Left renal pelvis (tissue), 4 donors: ENCODE data around the gene CLBA1. TPM values are rescaled to one million over a fixed set of nuclear protein-coding genes. Genes with fewer than 3 reads are reported as not detected.
"Not testable (repeated sequence)": the region's sequence is repeated elsewhere in the genome, so short reads cannot be mapped to it uniquely, and the experiment has no call there.

Source experiments
- DNase-seq, 4 donors: peaks; one replicate each; pipeline ENCODE4 v3.0.0-alpha.2; 2013; ENCODE audit warnings: low read depth in 4 of 4, low spot score in 3 of 4
- polyA plus RNA-seq, 4 donors: library from polyadenylated mRNA; unstranded; fragments of 120-200 nt; gene quantifications; one replicate each; pipeline ENCODE4 v1.2.1, GENCODE V29; 2013; ENCODE audit not compliant: insufficient read length in 4 of 4

CLBA1 gene
- polyA plus RNA-seq, 4 donors = 7.2 to 30.3 (median 24.5) TPM

DNA sequence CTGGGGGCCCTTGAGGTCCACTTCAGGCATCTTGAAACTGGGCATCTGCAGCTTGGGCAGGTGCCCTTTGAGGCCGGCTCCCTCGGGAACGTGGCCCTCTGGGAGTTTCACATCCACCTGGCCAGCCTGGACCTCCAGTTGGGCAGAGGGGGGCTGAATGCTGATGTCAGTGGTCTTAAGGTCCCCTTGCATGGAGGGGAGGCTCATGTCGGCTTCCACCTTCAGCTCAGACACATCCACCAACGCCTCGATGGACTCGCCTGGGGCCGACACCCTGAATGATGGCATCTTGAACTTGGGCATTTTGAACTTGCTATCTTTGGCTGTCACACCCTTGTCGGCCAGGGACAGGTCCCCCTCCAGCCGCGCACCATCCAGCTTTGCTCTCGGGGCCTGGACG lies 38.4 kb upstream of the CLBA1 start:
- DNase-seq = not testable (repeated sequence)

DNA sequence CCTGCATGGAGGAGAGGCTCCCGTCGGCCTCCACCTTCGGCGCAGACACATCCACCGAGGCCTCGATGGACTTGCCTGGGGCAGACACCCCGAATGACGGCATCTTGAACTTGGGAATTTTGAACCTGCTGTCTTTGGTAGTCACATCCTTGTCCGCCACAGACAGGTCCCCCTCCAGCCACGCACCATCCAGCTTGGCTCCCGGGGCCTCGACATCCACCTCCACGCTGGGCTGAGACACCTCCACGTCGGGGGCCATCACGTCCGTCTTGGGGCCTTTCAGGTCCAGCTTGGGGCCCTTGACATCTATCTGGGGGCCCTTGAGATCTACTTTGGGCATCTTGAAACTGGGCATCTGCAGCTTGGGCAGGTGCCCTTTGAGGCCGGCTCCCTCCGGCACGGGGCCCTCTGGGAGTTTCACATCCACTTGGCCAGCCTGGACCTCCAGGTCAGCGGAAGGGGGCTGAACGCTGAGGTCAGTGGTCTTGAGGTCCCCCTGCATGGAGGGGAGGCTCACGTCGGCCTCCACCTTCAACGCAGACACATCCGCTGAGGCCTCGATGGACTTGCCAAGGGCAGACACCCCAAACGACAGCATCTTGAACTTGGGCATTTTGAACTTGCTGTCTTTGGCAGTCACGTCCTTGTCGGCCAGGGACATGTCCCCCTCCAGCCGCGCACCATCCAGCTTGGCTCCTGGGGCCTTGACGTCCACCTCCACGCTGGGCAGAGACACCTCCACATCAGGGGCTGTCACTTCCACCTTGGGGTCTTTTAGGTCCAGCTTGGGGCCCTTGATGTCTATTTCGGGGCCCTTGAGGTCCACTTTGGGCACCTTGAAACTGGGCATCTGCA lies 37.5 kb upstream of the CLBA1 start:
- DNase-seq = not testable (repeated sequence)

GRCh38 chr14:104948736-104949031 lies 36.9 kb upstream of the CLBA1 start:
- DNase-seq = no peak

GRCh38 chr14:104949406-104949955 lies 36.1 kb upstream of the CLBA1 start:
- DNase-seq = not testable (repeated sequence)

DNA sequence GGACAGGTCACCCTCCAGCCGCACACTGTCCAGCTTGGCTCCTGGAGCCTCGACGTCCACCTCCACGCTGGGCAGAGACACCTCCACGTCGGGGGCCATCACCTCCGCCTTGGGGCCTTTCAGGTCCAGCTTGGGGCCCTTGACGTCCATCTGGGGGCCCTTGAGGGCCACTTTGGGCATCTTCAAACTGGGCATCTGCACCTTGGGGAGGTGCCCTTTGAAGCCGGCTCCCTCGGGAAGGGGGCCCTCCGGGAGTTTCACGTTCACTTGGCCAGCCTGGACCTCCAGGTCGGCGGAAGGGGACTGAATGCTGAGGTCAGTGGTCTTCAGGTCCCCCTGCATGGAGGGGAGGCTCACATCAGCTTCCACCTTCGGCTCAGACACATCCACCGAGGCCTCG lies 35.6 kb upstream of the CLBA1 start:
- DNase-seq = no peak

DNA sequence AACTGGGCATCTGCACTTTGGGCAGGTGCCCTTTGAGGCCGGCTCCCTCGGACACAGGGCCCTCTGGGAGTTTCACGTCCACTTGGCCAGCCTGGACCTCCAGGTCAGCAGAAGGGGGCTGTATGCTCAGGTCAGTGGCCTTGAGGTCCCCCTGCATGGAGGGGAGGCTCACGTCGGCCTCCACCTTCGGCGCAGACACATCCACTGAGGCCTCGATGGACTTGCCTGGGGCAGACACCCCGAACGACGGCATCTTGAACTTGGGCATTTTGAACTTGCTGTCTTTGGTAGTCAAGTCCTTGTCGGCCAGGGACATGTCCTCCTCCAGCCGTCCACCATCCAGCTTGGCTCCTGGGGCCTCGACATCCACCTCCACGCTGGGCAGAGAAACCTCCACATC lies 34.9 kb upstream of the CLBA1 start:
- DNase-seq = not testable (repeated sequence)

GRCh38 chr14:104951863-104952657 lies 33.5 kb upstream of the CLBA1 start:
- not testable (repeated sequence) for DNase-seq

DNA sequence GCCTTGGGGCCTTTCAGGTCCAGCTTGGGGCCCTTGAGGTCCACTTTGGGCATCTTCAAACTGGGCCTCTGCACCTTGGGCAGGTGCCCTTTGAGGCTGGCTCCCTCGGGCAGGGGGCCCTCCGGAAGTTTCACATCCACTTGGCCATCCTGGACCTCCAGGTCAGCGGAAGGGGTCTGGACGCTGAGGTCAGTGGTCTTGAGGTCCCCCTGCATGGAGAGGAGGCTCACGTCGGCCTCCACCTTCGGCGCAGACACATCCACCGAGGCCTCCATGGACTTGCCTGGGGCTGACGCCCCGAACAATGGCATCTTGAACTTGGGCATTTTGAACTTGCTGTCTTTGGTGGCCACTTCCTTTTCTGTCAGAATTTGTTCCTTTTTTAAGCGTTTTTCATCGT lies 32.5 kb upstream of the CLBA1 start:
- no peak for DNase-seq

DNA sequence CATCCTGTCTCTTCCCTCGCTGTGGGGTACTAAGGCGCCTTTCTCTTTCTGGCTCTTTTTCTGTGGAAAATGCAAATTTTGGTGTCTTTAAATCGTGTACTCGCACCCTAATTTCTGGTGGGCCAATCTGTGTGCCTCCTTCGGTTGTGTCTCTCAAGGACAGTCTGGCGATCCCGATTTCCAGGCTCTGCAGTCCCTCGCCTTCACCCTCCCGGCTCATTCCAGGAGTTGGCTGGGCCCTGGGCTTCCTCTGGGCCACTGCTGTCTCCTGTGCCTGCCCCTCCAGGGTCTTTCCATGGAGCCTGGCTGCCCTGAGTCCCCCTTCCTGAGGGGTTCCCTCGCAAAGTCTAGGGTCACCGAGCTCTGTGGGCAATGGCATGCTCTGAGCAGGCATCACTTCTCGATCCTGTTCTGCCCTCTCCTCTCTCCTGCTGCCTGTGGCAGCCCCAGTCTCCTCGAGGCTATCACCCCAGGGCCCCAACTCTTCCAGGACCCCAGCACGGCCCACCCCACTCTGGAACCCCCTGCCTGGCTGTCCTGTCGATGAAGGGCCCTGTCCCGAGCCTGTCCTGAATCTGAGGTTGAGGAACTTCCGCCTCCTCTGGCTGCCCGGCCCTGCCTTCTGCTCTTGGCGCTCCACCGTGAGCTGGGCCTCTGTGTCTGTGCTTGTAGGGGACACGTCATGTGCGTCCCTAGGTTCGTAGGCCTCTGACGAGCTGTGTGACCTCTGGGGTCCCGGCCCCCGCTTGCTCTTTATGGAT lies 31.5 kb upstream of the CLBA1 start:
- no peak for DNase-seq

DNA sequence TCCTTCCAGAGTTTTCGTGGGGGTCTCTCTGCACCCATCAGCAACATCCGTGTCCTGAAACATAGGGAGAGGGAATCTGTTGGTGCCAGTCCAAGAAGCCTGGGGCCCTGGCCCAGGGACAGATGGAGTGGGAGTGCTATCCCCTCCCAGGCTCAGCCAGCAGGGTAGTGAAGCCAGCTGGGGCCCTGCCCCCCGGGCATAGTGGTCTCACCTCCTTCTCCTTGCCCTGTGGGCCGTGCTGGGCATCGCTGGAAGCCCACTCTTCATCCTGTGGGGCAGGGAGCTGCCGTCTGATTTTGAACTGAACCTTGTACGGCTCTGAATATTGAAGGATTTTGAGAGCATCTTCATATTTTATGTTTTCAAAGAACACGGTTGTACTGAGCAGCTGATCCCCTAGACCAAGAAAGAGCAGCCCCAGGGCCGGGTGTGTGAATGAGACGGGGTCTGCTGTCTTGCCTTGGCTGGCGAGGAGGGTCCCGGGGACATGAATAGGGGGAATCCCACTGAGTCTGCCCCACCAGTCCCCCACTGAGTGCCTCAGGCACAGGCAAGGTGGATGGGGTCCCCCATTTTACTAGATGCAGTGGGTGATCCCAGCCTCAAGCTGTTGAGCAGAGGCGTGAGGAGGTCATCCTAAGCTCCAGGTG lies 30.7 kb upstream of the CLBA1 start:
- no peak for DNase-seq

DNA sequence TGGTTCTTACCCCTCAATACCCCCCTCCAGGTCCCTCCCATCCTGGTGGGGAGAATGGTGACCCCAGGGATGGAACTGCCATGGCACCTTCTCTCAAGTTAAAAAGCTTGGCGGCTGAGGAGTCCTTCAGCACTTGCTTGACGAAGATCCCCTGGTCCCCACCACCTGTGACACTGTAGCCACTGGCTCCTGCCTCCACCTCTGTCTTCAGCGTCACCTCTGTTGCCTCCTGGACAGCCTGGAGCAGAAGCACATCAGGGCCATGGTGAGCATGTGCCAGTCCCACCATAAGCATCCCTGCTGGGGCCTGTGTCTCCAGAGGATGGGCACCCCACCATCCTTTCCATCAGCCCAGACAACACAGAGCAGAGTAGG lies 30.2 kb upstream of the CLBA1 start:
- DNase-seq = no peak

GRCh38 chr14:104956290-104956890 lies 29.2 kb upstream of the CLBA1 start:
- DNase-seq = no peak

- no peak for DNase-seq
Observed at GRCh38 chr14:104957146-104958113, 28.2 kb upstream of the CLBA1 start.

GRCh38 chr14:104964546-104964945 lies 21.0 kb upstream of the CLBA1 start:
- DNase-seq = no peak

DNA sequence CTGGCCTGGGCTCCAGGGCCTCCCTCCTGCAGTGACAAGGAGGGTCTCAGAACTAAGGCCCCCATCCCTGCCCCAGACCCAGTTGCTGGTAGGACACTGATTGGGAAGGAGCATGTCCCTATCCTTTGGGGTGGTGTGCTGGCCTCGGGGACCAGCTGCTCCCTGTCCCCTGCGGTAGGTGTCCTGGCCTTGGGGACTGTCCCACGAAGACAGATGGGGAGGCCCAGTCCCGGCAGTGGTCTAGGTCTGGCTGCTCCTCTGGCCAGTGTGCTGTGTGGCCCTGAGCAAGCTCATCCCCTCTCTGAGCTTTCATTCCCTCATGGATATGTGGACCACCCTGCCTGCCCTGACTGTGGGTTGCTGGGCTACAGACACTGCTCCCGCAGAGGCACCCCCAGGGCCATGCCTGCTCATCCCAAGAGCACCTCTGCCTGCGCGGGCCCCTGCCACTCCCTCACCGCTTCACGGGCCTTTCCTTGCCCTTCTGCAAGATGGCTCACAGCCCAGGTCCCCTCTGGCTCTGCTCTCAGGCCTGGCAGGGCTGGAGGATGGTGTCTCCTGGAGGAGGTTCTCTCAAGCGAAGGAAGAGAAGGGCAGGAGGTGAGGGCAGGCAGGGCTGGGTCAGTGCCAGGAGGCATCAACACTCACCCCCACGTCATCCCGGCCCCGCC lies 19.9 kb upstream of the CLBA1 start:
- no peak for DNase-seq

DNA sequence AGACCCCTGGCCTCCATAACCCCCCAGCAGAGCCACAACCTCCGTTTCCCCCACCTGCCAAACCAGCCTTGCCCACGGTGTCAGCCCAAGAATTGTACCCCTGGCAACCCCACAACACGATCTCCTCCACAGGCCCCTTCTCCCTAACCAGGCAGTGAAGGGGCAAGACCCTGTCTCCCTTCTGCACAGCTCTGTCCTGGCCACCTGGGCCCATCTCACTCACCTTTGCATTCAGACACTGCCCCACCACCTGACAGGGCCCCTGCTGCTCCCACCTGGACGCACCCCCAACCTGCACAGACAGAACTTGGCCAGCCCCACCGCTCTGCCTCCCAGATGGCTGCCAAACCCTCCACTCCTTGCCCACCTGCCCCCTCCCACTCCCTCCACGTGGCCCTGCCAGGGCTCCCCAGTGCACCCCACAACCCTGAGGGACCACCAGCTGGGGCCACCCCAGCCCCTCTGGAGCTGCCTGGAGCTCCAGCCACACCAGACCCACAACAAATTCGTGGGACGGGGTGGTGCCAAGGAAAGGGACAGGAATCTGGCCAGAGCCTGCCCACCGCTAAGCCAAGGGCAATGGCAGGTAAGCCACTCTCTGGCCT lies 19.2 kb upstream of the CLBA1 start:
- DNase-seq = no peak

GRCh38 chr14:104966981-104967385 lies 18.6 kb upstream of the CLBA1 start:
- DNase-seq = no peak
